NCI-H524 (cell line): ENCODE data around the gene FAM118B.

Experiments
- DNase-seq, 2 experiments: peaks; one replicate each; lab custom pipeline; 2025; lab: John Stamatoyannopoulos, UW

Gene FAM118B

GRCh38 chr11:126211236-126212088, at the start of gene FAM118B, which contains the start of gene RPUSD4:
FAM118B (plus strand) TSS chr11:126211782; CDS start chr11:126235002, 23,220 bp downstream.
RPUSD4 (minus strand) TSS chr11:126211650; CDS start chr11:126211638, 12 bp downstream.
- DNase-seq: peak; percentile 88 to 95

DNA sequence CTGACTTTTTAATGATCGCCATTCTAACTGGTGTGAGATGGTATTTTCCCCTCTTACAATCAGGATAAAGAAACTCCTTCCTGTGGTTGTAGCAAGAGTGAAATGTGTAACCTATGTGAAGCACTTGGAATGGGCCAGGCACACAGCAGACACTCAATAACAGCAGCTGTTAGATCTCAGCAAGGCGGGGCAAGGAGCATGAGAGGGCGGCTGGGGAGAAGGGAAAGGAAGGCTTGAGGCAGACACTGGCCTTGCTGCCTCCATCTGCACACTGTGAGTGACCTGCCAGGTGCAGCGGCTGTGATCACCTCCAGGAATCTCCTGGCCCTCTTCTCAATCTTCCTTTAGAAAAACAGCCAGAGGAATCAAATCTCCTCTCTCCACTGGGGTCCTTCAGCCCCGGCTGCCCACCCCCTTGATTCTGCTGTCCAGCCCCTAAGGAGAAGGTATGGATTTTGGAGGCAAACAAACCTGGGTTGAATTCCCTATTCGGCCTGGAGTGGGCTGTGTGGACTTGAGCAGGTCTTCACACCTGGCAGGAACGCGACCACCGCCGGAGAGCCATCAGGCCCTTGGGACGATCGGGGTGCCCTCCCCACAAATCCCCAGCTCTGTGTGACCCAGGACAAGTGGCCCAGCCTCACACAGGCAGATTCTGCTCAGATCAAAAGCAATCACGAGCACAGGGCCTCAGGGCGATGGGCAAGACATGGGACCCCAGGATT, 49.1 kb upstream of the FAM118B start:
- DNase-seq: peak; percentile 63 to 82

GRCh38 chr11:126163074-126163700, 48.4 kb upstream of the FAM118B start:
- peak; percentile 39 to 90 for DNase-seq

- no peak for DNase-seq
Measured at GRCh38 chr11:126163779-126164178, 47.8 kb upstream of the FAM118B start.

DNA sequence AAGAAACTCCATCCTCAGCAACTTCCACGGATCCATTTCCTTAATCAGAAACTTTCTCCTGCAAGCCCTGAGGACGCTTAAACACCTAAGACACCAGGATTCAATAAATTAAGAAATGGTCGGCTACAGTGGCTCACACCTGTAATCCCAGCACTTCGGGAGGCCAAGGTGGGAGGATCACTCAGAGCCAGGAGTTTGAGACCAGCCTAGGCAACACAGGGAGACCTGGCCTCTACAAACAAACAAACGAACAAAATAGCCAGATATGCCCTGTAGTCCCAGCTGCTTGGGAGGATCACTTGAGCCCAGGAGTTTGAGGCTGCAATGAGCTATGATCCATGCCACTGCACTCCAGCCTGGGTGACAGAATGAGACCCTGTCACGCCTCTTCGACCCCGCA, 46.8 kb upstream of the FAM118B start:
- peak in 1 of 2 experiments; percentile 71 for DNase-seq

- DNase-seq: peak; percentile 90 to 97
Measured at GRCh38 chr11:126165311-126165720, 46.3 kb upstream of the FAM118B start.

- peak in 1 of 2 experiments; percentile 62 for DNase-seq
Measured at GRCh38 chr11:126165757-126166156, 45.8 kb upstream of the FAM118B start.

DNA sequence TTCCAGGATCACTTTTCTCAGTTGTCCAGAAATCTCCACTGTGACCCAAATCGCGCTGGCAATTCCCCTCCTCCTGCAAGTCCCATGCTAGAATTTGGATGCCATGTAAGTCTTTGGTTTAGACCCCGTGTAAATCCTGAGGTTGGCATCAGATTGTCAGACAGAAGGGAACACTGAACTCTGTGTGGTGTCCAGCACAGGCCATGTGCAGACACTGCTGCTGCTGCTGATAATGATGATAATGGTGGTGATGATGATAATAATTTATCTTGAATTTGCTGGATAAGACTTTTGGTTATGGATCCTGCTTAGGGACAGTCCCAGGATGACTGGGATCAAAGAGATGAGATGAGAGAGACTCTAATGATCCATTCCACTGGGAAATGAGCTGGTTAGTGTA, 45.2 kb upstream of the FAM118B start:
- no peak for DNase-seq

GRCh38 chr11:126167488-126167887, 44.1 kb upstream of the FAM118B start:
- DNase-seq: no peak

- no peak for DNase-seq
Measured at GRCh38 chr11:126169291-126169690, 42.3 kb upstream of the FAM118B start.

DNA sequence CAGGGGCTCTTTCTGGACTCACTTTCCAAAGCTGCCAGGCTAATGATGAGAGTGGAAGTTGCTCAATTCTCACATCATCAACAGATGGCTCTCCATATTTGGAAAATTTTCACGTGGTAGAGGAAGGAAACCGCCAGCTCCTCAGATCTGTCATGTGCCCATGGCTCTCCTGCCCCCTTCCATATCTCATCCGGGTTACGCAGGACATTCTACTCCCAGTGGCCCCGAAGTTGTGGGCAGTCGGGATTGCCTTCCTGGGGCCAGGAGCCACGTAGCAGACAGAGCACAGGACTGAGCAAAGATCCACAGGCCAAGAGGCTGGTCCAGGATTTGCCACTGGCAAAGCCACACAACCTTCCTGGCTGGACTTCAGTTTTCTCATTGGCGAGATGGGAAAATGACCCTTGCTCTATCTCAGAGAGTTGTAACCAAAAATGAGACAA, 39.0 kb upstream of the FAM118B start:
- peak in 1 of 2 experiments; percentile 52 for DNase-seq

DNA sequence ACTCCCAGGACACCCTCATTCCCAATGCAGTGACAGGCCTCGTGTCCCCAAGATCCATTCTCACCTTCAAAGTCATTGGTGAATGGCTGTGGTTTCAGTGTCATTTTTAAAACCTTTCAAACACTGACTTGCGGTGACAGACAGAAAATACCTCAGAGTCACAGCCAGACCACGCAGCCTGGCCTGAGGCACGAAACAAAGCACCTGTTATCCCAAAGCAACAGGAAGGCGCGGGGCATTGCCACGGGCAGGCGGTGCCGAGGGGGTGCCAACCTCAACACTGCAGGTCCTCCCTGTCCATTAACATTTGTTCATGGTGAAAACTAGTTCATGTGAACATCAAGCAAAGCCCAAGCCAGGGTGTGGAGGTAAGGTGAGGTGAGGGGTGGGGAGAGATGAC, 38.3 kb upstream of the FAM118B start:
- no peak for DNase-seq

- DNase-seq: no peak
Measured at GRCh38 chr11:126174816-126175215, 36.8 kb upstream of the FAM118B start.

GRCh38 chr11:126175393-126175792, 36.2 kb upstream of the FAM118B start:
- DNase-seq: no peak

DNA sequence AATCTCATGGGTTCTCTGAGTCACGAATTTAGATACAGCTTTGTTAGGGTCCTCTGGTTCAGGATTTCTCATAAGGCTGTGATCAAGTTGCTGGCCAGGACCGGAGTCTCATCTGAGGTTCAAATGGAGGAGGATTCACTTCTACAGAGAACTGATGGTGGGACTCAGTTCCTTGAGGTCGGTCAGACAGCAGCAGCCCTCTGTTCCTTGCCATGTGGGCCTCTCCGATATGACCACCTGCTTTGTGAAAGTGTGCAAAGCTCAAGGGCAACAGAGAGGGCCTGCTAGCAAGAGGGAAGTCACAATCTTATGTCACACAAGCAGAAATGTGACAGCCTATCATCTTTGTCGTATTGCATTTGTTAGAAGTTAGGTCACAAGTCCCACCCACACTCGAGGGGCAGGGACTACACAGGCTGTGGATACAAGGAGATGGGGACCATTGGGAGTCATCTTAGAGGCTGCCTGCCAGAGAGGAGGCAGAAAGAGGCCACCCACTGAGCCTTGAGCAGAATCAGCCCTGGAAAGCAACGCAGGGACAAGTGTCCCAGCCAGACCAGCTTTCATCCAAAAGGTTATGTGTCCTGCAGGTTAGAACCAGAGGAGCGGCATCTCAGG, 34.6 kb upstream of the FAM118B start:
- no peak for DNase-seq

DNA sequence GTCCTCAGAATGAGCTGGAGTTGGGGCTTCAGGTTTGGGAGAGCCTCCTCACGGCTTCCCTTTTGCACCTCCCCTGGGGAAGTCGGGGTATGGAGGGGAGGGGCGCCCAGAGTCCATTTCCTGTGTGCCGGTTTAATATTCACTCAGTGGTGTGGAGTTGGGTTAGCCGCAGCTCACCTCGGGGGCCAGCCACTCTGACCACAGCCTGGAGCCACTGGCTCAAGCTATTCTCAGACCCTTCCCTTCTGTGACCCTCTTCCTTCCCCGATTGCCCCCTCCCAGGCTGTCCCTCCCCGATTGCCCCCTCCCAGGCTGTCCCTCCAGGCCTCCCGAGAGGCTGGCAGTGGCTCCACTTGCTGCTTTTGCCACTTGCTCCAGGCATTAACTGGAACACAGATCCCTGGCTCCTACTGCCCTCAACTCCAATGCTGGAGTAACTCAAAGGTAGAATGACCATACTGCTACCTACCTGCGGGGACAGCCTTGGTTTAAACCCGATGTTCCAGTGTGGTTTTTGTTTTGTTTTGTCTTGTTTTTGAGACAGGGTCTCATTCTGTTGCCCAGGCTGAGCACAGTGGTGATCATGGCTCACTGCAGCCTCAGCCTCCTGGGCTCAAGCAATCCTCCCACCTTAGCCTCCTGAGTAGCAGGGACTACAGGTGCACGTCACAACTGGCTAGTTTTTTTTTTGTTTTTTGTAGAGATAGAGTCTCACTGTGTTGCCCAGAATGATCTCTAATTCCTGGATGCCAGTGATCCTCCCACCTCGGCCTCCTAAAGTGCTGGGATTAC, 29.4 kb upstream of the FAM118B start:
- DNase-seq: no peak

DNA sequence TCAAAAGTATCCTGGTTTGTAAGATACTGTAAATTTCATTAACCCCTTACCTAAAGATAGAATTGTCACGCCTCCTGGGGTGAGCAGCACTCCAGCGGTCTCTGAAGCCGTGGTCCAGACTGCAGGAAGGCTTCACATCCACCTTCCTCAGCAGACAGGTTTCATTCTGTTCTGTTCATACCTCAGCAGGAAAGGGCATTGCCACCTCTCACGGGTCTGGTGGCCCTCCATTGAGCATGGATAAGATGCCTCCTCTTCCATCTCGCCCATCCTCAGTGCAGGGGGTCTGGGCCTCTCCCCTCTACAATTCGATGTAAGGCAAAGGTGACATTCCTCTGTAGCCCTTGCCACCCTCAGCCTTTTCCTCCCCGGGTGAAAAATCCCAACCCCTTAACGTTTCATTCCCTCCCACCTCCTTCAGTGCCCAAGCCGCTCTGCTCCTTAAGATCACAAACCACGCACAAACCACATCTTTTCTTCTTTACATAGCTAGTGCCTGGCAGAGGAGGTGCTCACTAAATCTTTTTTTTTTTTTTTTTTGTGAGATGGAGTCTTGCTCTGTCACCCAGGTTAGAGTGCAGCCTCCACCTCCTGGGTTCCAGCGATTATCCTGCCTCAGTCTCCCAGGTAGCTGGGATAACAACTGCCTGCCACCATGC, 28.7 kb upstream of the FAM118B start:
- no peak for DNase-seq

GRCh38 chr11:126185259-126186024, 26.1 kb upstream of the FAM118B start:
- no peak for DNase-seq

GRCh38 chr11:126186025-126186698, 25.4 kb upstream of the FAM118B start:
- DNase-seq: no peak
